Stimulated activated CD8-positive, alpha-beta memory T cell treated with anti-CD3 and anti-CD28 coated beads, Interleukin-12 subunit alpha, Interleukin-12 subunit beta, amount 100 ng/mL, for 24 hours (primary cell): Measurements from ENCODE around the gene HMOX1.
"Not testable (repeated sequence)": the region's sequence is repeated elsewhere in the genome, so short reads cannot be mapped to it uniquely, and the experiment has no call there.

Experiments
- DNase-seq: peaks from one replicate; pipeline ENCODE4 v3.0.0-alpha.2; 2020; ENCODE audit errors: extremely low read depth

Gene HMOX1

GRCh38 chr22:35379146-35379993, 1.5 kb upstream of the HMOX1 start:
- DNase-seq: no peak

- DNase-seq: no peak
These were observed 883 bp upstream of the HMOX1 start for GRCh38 chr22:35380013-35380412.

- no peak for DNase-seq
These were observed 621 bp downstream of the HMOX1 start for GRCh38 chr22:35381424-35382009.

GRCh38 chr22:35383679-35384071, 2.8 kb downstream of the HMOX1 start:
- DNase-seq: no peak

GRCh38 chr22:35384527-35384926, 3.6 kb downstream of the HMOX1 start:
- no peak for DNase-seq

GRCh38 chr22:35384975-35385588, 4.2 kb downstream of the HMOX1 start:
- DNase-seq: no peak

- DNase-seq: no peak
These were observed 5.9 kb downstream of the HMOX1 start for GRCh38 chr22:35386670-35387288.

- DNase-seq: no peak
These were observed 10.0 kb downstream of the HMOX1 start for GRCh38 chr22:35390933-35391332.

- DNase-seq: no peak
These were observed 11.5 kb downstream of the HMOX1 start for GRCh38 chr22:35392357-35392756.

GRCh38 chr22:35393116-35394010, 12.5 kb downstream of the HMOX1 start:
- no peak for DNase-seq

GRCh38 chr22:35394011-35394312, 13.1 kb downstream of the HMOX1 start:
- no peak for DNase-seq

- no peak for DNase-seq
These were observed 14.1 kb downstream of the HMOX1 start for GRCh38 chr22:35394810-35395563.

GRCh38 chr22:35396622-35397021, 15.7 kb downstream of the HMOX1 start:
- not testable (repeated sequence) for DNase-seq

- no peak for DNase-seq
These were observed 16.4 kb downstream of the HMOX1 start for GRCh38 chr22:35397095-35397904.

- no peak for DNase-seq
These were observed 17.7 kb downstream of the HMOX1 start for GRCh38 chr22:35398591-35398973.

GRCh38 chr22:35399114-35399677, 18.3 kb downstream of the HMOX1 start:
- no peak for DNase-seq

GRCh38 chr22:35399678-35400500, 19.0 kb downstream of the HMOX1 start, which contains the start of gene MCM5:
TSS of gene MCM5 (plus strand) at chr22:35400140. CDS start at chr22:35400439, 299 bp downstream.
- DNase-seq: peak; percentile 94

GRCh38 chr22:35400501-35400790, 19.6 kb downstream of the HMOX1 start:
- DNase-seq: no peak

- no peak for DNase-seq
These were observed 21.0 kb downstream of the HMOX1 start for GRCh38 chr22:35401863-35402262.
